ENCODE results near the gene EPHB1.
"Not testable (repeated sequence)": the region's sequence is repeated elsewhere in the genome, so short reads cannot be mapped to it uniquely, and the experiment has no call there.

The EPHB1 gene

DNA sequence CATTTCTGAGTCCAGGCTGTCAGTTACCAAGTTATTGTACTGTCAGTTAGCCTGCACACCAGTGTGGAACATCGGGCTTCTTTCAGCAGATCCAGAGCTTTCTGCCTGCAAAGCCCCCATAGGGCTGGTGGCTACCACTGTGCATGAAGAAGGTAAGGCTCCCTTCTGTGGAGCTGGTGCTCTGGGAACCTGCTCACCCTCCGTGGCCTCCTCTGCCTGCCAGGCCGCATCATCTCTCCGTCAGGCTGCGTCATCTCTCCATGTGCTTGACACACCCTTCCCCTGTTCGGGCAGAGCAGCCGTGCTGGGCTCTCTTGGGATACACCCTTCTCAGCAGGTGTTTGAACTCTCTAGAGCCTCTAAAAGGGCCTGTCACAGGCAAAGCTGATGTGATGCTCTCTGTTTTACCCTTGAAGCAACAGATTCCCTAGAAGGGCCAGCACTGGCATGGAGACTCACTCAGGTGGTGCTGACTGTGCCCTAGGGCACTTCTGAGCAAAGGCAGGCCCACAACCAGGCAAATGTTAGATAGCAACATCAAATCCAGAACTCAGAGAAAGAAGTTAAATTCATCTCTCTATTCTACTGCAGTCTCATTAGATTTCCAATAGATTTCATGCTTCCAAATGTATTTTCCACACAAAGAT, 261.1 kb downstream of the EPHB1 start:
- DNase-seq, result no peak

DNA sequence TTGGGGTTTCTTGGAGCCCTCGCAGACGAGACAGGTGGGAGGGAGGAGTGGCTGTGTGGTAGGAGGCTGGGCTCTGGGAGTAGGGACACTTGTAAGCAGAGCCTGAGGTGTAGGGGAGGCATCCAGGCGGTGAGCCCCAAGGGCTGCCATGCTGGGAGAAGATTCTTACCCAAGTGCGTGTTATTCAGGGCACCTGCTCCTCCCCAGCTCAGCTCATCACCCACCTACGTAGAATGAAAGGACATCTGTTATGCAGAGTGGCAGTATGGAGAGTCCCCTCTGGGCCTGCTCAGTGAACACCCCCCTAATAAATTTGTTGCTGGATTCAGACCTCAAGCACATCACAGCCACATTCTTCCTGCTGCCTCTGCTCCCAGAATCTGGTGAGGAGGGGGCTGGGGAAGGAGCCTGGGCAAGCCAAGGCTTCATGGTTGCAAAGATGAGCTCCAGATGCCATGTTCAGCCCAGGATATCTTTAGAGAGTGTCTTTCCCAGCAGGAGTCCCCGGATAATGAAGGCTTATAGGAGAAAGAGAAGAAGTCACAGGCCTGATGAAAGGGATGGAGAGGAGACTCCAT, 261.8 kb downstream of the EPHB1 start:
- no peak for DNase-seq

DNA sequence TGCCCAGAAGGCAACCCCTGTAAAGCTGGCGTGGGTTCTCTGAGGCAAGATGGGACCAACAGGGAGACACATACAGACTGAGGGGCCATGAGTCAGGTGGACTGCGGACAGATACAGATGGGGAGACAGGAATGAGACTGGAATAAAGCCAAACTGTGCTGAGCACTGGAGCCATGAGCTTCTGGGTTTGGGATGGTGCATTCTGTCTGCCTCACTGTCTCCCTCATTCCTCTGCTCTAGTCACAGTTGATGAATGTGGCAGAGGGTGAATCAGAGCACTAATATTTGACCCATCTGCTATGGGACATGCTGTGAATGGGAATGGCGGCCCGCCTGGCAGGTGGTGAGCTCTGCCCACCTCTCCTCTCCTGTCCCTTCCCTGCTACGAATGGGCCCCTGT, 262.9 kb downstream of the EPHB1 start:
- DNase-seq, result no peak

DNA sequence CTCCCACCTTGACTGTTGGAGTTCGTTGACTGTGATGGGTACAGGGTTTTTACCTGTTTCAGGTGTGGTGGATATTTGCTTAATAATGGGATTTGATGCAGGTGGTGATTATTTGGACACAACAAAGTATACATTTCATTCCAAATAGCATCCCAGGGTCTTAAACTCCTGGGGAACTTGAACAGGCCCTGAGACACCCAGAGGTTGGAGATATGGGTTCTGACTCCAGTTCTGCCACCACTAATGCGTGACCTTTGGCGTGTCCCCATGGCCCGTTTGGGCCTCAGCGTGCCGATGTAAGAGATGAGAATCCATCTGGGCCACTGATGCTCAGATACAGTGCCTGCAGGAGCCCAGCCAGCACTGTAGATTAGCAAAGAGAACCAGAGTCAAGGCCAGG, 264.5 kb downstream of the EPHB1 start:
- no peak for DNase-seq

DNA sequence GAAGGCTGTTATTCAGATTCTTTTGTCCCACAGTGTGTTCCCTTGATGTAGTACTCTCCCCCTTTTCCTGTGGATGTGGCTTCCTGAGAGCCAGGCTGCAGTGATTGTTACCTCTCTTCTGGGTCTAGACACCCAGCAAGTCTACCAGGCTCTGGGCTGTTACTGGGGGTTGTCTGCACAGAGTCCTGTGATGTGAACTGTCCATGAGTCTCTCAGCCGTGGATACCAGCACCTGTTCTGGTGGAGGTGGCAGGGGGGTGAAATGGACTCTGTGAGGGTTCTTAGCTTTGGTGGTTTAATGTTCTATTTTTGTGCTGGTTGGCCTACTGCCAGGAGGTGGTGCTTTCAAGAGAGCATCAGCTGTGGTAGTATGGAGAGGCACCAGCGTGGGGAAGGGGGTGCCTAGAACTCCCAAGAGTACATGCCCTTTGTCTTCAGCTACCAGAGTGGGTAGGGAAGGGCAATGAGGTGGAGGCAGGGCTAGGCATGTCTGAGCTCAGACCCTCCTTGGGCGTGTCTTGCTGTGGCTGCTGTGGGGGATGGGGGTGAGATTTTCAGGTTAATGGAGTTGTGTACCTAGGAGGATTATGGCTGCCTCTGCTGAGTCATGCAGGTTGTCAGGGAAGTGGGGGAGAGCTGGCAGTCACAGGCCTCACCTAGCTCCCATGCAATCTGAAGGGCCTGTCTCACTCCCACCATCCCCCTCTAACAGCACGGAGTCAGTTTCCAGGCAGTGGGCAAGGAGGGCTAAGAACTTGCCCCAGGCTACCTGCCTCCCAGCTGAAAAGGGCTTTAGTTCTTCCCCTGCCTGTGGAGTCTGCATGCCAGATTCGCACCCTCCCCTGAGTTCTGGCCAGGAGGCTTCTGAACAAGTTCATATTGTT, 272.0 kb downstream of the EPHB1 start:
- DNase-seq, result not testable (repeated sequence)

DNA sequence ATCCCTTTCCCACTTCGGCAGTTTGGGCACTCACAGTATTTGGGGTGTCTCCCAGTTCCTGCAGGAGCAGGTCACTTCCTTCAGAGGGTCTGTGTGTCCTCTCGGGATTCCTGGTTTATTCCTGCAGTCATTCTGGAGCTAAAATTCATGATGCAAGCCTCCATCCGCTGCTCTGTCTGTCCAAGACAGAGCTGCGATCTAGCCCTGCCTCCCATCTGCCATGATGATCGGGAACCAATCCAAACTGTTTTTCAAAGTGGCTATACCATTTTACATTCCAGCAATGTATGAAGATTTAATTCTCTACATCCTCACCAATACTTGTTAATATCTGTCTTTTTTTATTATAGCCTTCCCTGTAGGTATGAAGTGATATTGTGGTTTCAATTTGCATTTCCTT, 273.0 kb downstream of the EPHB1 start:
- DNase-seq, result no peak

DNA sequence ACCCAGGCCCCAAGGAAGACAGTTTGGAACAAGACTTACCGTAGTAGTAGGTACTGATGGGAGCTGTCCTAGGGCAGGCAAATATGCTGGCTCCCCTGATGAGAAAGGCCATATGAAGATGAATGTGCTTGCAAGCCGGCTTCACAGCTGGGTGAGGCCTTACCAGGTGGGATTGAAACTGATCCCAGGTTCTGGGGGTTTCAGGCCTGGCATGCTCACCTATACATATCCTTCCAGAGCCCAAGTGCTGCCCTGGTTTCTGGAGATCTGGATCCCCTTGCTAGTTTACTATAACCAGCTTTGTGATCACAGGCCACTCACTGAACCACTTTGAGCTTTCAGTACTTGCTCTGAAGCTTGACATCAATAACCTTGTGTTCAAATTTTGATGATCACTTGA, 274.3 kb downstream of the EPHB1 start:
- DNase-seq, result no peak

DNA sequence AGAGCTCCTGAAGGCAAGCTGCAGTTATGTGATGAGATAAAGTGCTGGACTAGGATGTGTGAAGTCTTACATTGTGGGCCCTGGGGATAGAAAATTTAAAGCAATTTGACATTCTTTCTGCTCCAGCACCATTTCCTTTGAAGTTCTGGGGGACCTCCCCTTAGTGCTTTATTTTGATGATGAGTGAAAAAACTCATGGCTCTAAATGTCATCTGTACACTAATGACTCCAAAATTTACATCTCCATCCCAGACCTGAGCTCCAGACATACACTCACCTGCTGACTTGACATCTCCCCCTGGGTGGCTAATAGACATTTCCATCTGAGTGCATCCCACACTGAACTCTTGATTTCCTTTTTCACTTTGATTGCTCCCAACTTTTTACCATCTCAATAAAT, 276.4 kb downstream of the EPHB1 start:
- DNase-seq, result no peak

DNA sequence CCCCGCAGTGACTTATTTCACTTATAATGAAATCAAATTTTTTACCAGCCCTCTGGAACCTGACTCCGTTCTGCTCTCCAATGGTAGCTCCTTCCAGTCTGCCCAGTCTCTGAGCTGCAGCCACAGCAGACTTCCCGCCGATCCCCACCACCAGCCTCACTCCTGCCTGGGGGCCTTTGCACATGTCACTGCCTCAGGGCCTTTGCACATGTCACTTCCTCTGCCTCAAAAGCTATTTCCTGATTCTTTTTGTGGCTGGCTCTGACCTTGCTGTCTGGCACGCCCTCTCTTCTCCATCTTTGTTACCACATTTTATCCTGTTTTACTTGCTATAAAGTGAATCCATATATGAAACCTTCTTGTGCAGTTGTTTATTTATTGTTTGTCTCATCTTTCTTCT, 277.4 kb downstream of the EPHB1 start:
- DNase-seq, result no peak

DNA sequence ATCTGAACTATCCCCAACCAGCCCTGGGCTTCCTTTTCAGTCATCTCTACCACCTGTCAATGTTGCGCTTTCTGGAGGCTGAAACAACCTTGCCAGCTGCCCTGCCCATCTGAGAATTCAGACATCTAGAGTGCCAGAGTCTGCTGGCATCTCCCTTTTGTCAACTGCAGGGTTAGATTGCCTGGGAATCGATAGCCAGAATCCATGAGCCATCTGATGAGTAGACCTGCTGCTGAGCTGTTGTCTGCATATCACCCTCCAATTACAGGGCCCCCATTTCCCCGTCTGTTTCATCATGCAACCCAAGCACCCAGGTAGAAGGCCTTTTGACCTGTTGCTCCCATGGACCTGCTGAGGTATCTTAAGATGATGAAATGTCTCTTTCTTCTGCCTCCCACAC, 280.1 kb downstream of the EPHB1 start:
- no peak for DNase-seq

DNA sequence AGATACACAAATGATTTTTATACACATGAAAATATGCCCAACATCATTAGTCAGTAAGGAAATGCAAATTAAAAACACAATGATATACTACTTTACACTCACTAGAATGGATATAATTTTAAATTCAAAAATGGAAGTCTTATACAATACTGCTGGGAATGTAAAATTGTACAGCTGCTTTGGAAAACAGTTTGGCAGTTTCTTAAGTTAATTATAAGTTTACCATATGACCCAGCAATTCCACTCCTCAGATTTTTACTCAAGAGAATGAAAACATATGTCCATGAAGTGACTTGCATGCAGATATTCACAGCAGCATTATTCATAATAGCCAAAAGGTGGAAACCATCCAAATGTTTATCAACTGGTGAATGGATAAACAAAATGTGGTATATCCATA, 281.3 kb downstream of the EPHB1 start:
- no peak for DNase-seq

DNA sequence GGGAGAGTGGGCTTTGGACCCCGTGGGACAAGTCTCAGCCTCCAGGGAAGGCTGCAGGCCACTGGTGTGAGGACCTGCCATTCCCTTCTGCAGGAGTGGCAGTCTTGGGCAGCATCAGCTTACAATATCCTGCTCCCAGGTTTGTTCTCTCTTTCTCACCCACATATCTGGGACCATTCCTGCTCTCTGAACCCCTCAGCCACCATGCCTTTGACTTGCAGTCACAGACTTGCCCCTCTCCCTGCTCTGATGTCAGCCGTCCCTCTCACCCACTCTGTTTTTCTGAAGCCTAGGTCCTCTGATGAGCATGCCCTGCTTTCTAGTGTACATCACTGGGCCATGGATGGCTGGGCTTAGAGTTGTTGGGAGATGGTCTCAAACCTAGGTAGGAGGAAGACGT, 282.1 kb downstream of the EPHB1 start:
- no peak for DNase-seq

DNA sequence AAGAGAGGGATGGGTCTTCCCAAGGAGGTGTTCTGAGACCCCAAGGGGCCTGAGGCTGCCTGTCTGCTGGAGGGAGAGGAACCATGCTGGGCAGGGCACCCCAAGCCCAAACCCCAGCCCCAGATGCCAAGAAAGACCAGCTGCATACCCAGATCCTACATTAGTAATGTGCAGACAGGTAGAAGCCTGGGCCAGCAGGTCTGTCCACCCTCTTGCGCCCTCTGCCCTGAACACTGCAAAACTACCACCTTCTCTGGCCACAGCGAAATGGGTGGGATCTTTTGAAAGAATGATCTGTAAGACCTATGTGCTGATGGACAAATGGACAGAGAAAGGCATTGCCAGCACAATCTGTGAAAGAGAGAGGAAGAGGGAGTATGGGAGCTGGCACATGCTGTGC, 283.2 kb downstream of the EPHB1 start:
- DNase-seq, result no peak

DNA sequence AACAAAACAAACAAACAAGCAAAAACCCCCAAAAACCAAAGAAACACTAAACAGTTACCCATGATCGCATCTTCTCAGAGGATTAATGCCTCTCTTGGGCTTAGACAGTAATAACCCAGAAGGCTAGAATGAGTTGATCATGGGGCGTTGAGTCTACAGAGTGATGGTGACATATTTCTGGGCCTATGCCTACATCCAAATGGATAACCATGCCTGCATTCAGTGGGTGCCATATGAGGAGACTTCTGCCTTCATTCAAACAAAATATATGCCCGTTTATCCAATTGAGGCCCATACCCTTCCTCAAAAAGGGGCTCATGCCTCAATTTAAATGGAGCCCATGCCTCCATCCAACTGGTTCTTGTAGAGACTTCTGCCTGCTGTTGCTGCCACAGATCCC, 284.0 kb downstream of the EPHB1 start:
- DNase-seq, result no peak

DNA sequence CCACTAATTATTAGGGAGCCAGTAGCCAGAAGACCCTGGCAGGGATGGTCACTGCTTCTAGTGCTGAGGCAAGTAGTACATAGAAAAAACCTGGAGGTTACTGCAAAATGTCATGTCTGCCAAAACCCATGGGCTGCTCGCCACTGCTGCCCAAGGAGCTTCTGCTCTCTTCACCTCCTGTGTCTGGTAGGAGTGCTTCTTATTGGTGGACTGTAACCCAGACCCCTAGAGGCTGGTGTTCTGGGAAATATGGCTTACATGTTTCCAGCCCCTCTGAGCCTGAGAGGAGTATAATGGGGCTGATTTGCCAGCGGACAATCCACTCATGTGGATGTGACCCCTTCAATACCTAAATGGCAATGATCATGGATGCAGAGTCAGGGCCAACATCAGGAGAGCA, 286.4 kb downstream of the EPHB1 start:
- no peak for DNase-seq

DNA sequence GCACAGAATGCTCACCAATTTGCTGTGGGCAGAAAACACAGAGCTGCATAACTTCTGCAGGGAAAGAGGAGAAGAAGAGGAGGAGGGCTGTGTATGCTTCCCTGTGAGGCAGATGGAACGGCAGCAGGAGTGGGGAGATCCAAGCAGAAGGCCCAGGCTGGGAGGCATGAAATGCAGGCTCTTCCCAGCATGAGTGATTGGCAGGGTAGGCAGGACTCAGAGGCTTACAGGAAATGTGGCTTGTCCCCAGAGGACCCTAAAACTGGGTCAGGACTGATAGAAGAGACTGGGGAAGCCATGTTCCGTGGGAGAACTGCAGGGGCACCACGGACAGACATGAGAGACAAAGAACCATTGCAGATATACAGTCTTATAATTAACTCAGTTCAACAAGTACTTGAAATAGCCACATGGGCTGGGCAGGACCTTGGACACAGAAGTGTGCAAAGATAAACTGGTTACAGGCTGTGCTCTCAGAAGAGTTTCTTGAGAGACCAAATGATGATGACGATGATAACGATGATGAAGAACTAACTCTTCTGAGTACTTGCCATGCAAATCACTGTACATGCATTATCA, 286.9 kb downstream of the EPHB1 start:
- DNase-seq, result no peak

DNA sequence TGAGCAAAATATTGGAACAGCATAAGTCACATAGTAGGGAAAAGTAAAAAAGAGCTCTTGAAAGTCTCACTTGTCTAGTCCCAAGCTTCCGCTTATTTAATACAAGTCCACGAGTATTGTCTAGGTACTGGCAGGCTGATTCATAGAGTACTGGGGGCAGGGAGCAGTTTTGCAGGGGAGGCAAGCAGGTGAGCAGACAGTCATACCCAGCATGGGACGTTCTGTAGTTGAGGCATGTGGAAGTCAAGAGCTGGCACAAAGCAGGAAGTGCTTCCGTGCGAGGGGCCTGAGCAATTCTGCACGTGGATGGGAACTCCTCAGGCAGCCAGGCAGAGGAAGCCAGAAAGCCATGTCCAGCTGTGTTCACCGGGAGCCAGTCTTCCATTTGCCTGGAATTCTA, 287.6 kb downstream of the EPHB1 start:
- DNase-seq, result no peak

DNA sequence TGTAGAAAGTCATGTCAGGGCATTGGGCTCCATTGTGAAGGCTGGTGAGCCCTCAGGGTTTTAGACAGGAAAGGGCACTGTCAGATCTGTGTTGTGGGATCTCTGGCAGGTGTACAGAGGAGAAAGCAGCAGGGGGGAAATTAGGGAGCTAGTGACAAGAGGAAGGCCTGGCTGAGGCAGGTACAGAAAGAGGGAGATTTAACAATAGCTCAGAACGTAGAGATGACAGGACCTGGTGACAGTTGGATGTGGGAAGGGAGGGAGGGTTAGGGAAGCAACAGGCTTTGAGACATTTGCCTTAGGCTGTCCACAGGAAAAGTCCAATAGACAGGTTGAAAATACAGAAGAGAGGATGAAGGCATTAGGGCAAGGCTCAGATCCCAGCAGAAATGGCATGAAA, 288.1 kb downstream of the EPHB1 start:
- no peak for DNase-seq

DNA sequence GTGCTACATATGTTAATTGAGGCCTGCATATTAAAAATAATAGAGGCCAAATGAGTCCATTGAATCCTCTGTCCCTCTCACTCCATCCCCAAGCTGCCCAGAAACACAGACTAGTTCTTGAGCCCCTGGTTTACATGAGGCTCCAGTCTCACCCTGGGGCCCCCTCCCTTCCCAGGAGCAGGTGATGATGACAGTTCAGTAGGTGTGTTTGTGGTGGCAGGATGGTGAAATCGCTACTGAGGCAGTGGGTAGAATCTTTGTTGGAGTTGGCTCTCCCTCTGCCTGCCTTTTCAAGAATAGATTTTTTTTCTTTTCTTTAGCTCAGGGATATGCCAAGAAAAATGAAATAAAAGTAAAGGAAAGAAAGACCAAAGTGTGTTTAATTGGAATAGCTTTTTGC, 288.7 kb downstream of the EPHB1 start:
- no peak for DNase-seq

DNA sequence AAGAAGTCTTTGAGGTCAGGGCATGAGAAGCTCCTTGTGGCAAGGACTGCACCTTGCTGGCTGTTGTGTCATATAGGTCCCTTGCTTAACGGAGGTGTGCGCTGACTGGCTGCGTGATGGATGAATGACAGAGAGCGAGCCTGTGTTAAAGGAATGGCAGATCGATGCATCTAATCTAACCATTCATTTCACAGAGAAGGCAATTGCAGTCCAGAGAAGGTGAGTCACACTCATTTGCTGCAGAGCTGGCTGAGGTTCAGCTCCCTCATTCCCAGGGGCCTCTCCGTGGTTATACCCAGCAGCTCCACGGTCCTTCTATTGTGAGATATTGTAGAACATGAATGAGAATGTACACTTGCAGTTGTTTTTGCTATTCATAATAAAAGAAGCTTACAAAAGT, 289.3 kb downstream of the EPHB1 start:
- DNase-seq, result no peak

DNA sequence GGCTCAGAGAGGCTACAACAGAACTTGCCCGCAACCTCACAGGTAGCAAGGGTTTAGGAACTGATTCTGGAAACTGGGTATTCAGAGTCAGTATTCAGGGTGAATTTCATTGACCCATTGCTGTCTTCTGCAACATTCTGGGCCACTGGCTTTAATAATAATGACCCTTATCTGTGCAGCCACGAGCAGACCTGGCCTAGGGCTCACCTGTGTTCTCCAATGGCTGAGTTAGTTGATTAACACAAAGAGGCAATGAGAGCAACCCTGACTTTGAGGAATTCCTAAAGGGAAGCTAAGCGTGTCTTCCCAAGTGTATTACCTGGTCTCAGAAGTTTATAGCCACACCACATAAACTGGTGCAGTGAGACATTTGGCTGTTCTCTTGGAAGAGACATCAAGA, 289.9 kb downstream of the EPHB1 start:
- DNase-seq, result no peak

DNA sequence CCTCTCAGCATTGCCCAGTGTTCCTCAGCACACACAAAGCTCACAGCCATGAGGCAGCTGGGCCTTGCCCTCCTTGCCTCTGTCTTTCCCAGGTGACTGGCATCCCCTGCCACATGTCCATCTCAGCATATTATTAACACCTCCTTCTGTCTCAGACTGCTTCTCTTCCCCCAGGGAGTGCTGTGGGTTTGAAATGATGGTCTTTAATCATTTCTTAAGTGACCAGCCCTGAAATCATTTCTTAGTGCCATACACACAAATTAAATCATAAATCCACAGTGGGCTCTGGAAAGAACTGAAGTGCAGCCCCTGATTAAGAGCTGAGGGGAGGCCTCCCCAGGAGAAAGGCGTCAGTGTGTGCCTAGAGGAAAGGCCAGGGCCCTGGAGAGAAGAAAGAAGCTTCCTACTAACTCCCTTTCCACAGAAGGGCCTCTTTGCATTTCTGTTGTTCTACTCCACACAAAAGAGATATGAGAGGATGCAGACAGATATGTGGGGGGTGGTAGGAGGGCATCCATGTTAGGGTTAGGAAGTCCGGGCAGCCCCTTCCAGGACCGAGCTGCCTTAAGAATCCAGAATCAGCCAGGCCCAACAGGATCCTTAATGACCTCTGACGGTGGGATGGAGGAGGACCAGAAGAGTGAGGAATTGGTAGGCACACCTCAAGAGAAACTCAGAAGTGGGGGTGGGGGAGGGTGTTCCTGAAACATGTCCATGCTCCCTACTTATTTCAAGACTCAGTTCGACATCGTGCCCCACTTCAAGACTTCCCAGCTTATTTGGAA, 290.8 kb downstream of the EPHB1 start:
- no peak for DNase-seq

DNA sequence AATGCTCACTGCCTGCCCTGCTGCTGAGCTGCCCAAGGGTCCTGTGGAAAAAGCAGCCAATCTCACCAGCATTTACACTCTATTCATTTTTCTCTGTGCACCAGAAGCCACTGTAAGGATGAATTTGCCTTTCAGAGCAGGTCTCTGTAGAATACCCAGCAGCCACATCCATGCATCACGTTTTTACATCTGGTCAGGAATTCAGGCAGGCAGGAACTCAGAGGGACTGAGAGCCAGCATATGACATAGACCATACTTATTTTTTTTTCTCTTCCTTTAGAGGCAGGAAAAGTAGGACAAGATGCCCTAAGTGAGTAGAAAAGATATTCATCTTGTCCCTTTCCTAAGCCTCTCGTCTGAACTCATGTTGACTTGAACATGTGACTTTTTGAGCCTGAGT, 292.7 kb downstream of the EPHB1 start:
- DNase-seq, result no peak
